Lung (tissue), 12 donors: ENCODE data around the gene ARIH2. TPM values are rescaled to one million over a fixed set of nuclear protein-coding genes. Genes with fewer than 3 reads are reported as not detected.
A peak's percentile ranks its signal among the peaks of the same experiment; 100 is the strongest.

Experiments used
- ATAC-seq: fragments of 200-7000 bp; cut with Tn5 transposase; one replicate; pipeline ENCODE4 v1.9.1; 2020; ENCODE audit warnings: moderate number of reproducible peaks; ENCODE audit not compliant: insufficient read depth, low FRiP score
- DNase-seq, 3 donors: peaks; one replicate each; pipeline ENCODE4 v3.0.0-alpha.2; 2013 to 2017
- H3K27ac ChIP-seq, 2 donors: one replicate each; pipeline ENCODE4 v1.5.1; 2013; ENCODE audit warnings: mild to moderate bottlenecking in 2 of 2, moderate library complexity in 2 of 2, control low read depth in 1 of 2, inconsistent platforms in 1 of 2, low read depth in 1 of 2, low read length in 1 of 2
- H3K27me3 ChIP-seq, 3 donors: one replicate each; pipeline ENCODE4 v1.5.1; 2013; ENCODE audit warnings: low read length in 2 of 3; ENCODE audit not compliant: control insufficient read depth in 3 of 3, insufficient read depth in 3 of 3
- H3K36me3 ChIP-seq, 4 donors: one replicate each; pipeline ENCODE4 v1.5.1; 2013; ENCODE audit warnings: low read length in 4 of 4, mild to moderate bottlenecking in 1 of 4, moderate library complexity in 1 of 4; ENCODE audit not compliant: control insufficient read depth in 4 of 4, insufficient read depth in 4 of 4
- H3K4me1 ChIP-seq, 5 donors: one replicate each; pipeline ENCODE4 v1.5.1; 2013; ENCODE audit warnings: low read length in 5 of 5, mild to moderate bottlenecking in 2 of 5, moderate library complexity in 1 of 5; ENCODE audit not compliant: control insufficient read depth in 5 of 5, insufficient read depth in 5 of 5
- H3K4me3 ChIP-seq: one replicate; pipeline ENCODE4 v1.5.1; 2013; ENCODE audit warnings: mild to moderate bottlenecking, control low read depth, moderate library complexity
- H3K9ac ChIP-seq, 2 donors: one replicate each; pipeline ENCODE4 v1.5.1; 2013; ENCODE audit warnings: low read length in 2 of 2, control low read depth in 1 of 2; ENCODE audit not compliant: insufficient read depth in 1 of 2
- H3K9me3 ChIP-seq, 4 donors: one replicate each; pipeline ENCODE4 v1.5.1; 2013; ENCODE audit warnings: low read length in 3 of 4, mild to moderate bottlenecking in 1 of 4, moderate library complexity in 1 of 4; ENCODE audit not compliant: control insufficient read depth in 4 of 4, insufficient read depth in 3 of 4
- WGBS, 2 donors: extraction: QIAGEN DNeasy Blood & Tissue Kit; methylation state at CpG; one replicate each; pipeline ENCODE4 v1.1.7; 2013; 5-methylcytosine and 5-hydroxymethylcytosine counted together
- polyA plus RNA-seq, 2 donors: library from polyadenylated mRNA; stranded (reverse); fragments of 200-250 nt; gene quantifications; one replicate each; pipeline ENCODE4 v1.2.1, GENCODE V29; 2013
- total RNA-seq, 2 donors: library from RNA; depleted of rRNA in 1 of 2; stranded (reverse); fragments of >200 nt in 1 of 2; gene quantifications; one replicate each; pipeline ENCODE4 v1.2.1, GENCODE V29; 2014 to 2021
- TF ChIP-seq, protein P1 (sequence below): IDR thresholded peaks from 2 replicates; pipeline ENCODE4 v1.5.1; 2012; ENCODE audit warnings: mild to moderate bottlenecking; ENCODE audit errors: control extremely low read depth, extremely low read depth
- donor health status: control.
- donor health status: control.
- donor health status: Bipolar disorder and iron deficiency.
- donor health status: healthy.
- donor health status: DM: yes; HTN: yes; CAD: no.

The ARIH2 gene
- total and polyA plus RNA-seq, 4 donors: 33.1 to 97.6 (median 65.6) TPM

DNA sequence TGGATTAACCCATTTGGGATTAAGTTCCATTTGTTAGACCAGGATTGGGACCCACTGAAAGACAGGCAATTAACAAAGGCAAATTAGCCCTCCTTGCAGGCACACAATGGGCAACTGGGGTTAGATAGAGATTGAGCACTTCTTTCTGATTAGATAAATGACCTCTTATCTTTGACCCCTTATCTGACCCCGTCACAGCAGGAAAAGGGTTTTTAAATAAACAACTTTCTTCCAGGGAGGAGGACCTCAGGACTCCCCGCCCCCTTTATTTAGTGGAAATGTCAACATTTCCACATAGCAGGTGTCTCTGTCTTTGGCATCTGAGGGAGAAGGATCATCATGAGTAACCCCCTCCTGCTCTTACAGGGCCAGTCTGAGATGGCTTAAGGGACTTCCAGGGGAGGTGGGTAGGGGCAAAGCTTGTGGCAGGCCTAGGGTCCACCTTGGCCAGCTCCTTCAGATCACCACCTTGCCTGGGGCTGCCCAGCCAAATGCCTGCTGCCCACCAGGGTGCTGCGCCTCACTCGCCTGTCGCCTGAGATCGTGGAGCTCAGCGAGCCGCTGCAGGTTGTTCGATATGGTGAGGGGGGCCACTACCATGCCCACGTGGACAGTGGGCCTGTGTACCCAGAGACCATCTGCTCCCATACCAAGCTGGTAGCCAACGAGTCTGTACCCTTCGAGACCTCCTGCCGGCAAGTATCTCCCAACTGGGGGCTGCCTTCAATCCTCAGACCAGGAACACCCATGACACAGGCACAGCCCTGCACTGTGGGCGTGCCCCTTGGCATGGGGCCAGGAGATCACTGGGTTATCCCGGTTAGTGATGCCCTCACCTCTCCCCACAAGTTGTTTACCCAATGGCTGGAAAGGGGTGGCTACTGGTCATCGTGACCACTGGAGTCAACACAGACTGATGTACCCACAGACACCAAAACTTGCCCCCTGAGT is 86.0 kb downstream of the ARIH2 start:
- no peaks in the 10 kb centered on the region for H3K27me3 ChIP-seq
- 87 to 91% methylated on average over 16 of the region's 16 CpGs for WGBS, 2 donors
- TF ChIP-seq, protein P1, sequence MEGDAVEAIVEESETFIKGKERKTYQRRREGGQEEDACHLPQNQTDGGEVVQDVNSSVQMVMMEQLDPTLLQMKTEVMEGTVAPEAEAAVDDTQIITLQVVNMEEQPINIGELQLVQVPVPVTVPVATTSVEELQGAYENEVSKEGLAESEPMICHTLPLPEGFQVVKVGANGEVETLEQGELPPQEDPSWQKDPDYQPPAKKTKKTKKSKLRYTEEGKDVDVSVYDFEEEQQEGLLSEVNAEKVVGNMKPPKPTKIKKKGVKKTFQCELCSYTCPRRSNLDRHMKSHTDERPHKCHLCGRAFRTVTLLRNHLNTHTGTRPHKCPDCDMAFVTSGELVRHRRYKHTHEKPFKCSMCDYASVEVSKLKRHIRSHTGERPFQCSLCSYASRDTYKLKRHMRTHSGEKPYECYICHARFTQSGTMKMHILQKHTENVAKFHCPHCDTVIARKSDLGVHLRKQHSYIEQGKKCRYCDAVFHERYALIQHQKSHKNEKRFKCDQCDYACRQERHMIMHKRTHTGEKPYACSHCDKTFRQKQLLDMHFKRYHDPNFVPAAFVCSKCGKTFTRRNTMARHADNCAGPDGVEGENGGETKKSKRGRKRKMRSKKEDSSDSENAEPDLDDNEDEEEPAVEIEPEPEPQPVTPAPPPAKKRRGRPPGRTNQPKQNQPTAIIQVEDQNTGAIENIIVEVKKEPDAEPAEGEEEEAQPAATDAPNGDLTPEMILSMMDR: no peak
- H3K27ac ChIP-seq: no peak overlapping the region
- no peaks in the 10 kb centered on the region for H3K36me3 ChIP-seq
- H3K9ac ChIP-seq: no peak overlapping the region
- DNase-seq (no peak), ATAC-seq (no peak)
- H3K9me3 ChIP-seq: no peaks in the 10 kb centered on the region
- no peak overlapping the region for H3K4me3 ChIP-seq
- peaks cover 0 to 14% (median 2%) of the 10 kb centered on the region in 5 donors for H3K4me1 ChIP-seq

DNA sequence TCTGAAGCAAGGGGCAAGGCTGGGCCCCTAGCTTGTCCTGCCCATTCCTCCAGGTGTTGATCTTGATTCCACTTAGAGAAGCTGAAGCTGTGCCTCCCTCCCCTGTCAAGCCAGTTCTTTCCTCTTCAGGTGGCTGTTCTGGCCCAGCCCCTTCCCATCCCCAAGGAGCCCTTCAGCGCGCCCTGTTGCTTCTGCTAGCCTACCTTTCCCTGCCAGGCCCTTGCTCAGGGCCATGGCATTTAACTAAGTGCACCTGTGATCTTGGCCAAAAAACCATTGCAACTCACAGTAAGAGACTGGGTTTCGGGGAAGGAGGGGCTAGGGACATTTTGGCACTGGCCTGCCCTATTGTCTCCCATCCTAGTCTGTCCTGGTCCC is 86.7 kb downstream of the ARIH2 start:
- Histone ChIP-seq H3K36me3 (no peaks in the 10 kb centered on the region), H3K9me3 (no peaks in the 10 kb centered on the region), H3K4me1 (peaks cover 0 to 14% (median 2%) of the 10 kb centered on the region in 5 donors), H3K4me3 (no peak overlapping the region), H3K27me3 (no peaks in the 10 kb centered on the region), H3K9ac (no peak overlapping the region), H3K27ac (no peak overlapping the region)
- TF ChIP-seq, protein P1: no peak
- no peak for ATAC-seq
- no peak for DNase-seq
- WGBS, 2 donors: 97% methylated on average over 3 of the region's 3 CpGs

DNA sequence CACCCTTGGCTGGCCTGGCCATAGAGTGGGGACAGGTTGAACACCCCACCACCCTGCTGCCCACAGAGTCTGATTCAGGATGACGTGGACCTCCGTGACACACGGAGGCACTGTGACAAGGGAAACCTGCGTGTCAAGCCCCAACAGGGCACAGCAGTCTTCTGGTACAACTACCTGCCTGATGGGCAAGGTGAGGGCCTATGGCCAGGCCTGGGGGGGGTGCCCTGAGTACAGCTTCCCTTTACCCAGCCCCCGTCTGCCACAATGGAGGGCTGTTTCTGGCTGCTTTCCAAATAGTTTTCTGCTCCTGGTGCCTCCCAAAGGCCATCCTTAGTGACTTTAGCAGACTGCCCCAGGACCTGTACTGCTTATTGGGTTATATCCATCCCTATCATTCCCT is 87.4 kb downstream of the ARIH2 start:
- TF ChIP-seq, protein P1: no peak
- Histone ChIP-seq H3K4me3 (no peak overlapping the region), H3K9me3 (no peaks in the 10 kb centered on the region), H3K27me3 (no peaks in the 10 kb centered on the region), H3K4me1 (peaks cover 0 to 14% (median 2%) of the 10 kb centered on the region in 5 donors), H3K9ac (peak overlapping the region in 1 of 2 donors; percentile 80), H3K27ac (peak overlapping the region in 1 of 2 donors; percentile 96), H3K36me3 (no peaks in the 10 kb centered on the region)
- no peak for ATAC-seq
- no peak for DNase-seq
- WGBS, 2 donors: 94 to 96% methylated on average over 5 of the region's 5 CpGs
